IMR-90 (cell line): Measurements from ENCODE around the gene NREP. TPM values are rescaled to one million over a fixed set of nuclear protein-coding genes. Genes with fewer than 3 reads are reported as not detected.

ENCODE experiments used
- ATAC-seq: fragments of 200-7000 bp; cut with Tn5 transposase; 2 replicates; pipeline ENCODE4 v1.9.1; 2020; ENCODE audit warnings: low read depth, mild to moderate bottlenecking, moderate library complexity
- BruUV-seq: library from RNA; stranded (reverse); fragments of 400-500 nt; replicated peaks from 2 replicates; lab custom pipeline; 2021; lab: Mats Ljungman, UMichigan
- CTCF ChIA-PET: fragments of 300-600 bp; formaldehyde crosslinking; extraction: SDS; loops from one replicate; lab custom pipeline; 2021; ENCODE audit warnings: antibody characterized with exemption; lab: Yijun Ruan, JAX
- POLR2A ChIA-PET: fragments of 300-600 bp; sonication (Branson Sonifier 250); formaldehyde crosslinking; loops from one replicate; lab custom pipeline; 2022; ENCODE audit warnings: antibody characterized with exemption; ENCODE audit not compliant: unreplicated experiment; lab: Charles Lee
- DNase-seq: peaks from one replicate; pipeline ENCODE4 v3.0.0; 2013
- H2AFZ ChIP-seq: replicated peaks from 2 replicates; pipeline ENCODE3; 2013; ENCODE audit warnings: low read length, mild to moderate bottlenecking; ENCODE audit not compliant: poor library complexity
- H2AK5ac ChIP-seq: 2 replicates; pipeline ENCODE4 v1.6.1; 2013; ENCODE audit warnings: low read depth, low read length, inconsistent platforms
- H2AK9ac ChIP-seq: replicated peaks from 2 replicates; pipeline ENCODE3; 2013; ENCODE audit warnings: mild to moderate bottlenecking, low read depth, low read length, moderate library complexity; ENCODE audit not compliant: poor library complexity
- H2BK120ac ChIP-seq: 2 replicates; pipeline ENCODE4 v1.6.1; 2013; ENCODE audit warnings: low read depth, low read length, inconsistent platforms
- H2BK15ac ChIP-seq: 3 replicates; pipeline ENCODE4 v1.6.1; 2013; ENCODE audit warnings: low read depth, low read length, inconsistent platforms
- H2BK20ac ChIP-seq: 2 replicates; pipeline ENCODE4 v1.6.1; 2013; ENCODE audit warnings: low read depth, mild to moderate bottlenecking, inconsistent platforms, low read length, moderate library complexity
- H2BK5ac ChIP-seq: 2 replicates; pipeline ENCODE4 v1.6.1; 2013; ENCODE audit warnings: mild to moderate bottlenecking, low read depth, low read length, inconsistent platforms; ENCODE audit not compliant: poor library complexity, severe bottlenecking
- H3K14ac ChIP-seq: replicated peaks from 2 replicates; pipeline ENCODE4 v1.6.1; 2013; ENCODE audit warnings: low read depth, low read length, inconsistent platforms
- H3K18ac ChIP-seq: 2 replicates; pipeline ENCODE4 v1.6.1; 2013; ENCODE audit warnings: low read depth, low read length, control low read depth
- H3K23ac ChIP-seq: 2 replicates; pipeline ENCODE4 v1.6.1; 2013; ENCODE audit warnings: low read depth, low read length, inconsistent platforms
- H3K27ac ChIP-seq: 2 replicates; pipeline ENCODE4 v1.5.1; 2013; ENCODE audit warnings: mild to moderate bottlenecking, control low read depth, low read length; ENCODE audit not compliant: insufficient read depth
- H3K27me3 ChIP-seq: 2 replicates; pipeline ENCODE4 v1.6.1; 2013; ENCODE audit warnings: low read length; ENCODE audit not compliant: control insufficient read depth, insufficient read depth
- H3K36me3 ChIP-seq: 2 replicates; pipeline ENCODE4 v1.6.1; 2013; ENCODE audit warnings: low read length, mixed read lengths; ENCODE audit not compliant: control insufficient read depth, insufficient read depth
- H3K4ac ChIP-seq: 2 replicates; pipeline ENCODE4 v1.6.1; 2013; ENCODE audit warnings: low read depth, low read length, inconsistent platforms
- H3K4me1 ChIP-seq: 2 replicates; pipeline ENCODE4 v1.6.1; 2013; ENCODE audit warnings: low read length, mixed read lengths; ENCODE audit not compliant: control insufficient read depth, insufficient read depth
- H3K4me2 ChIP-seq: 2 replicates; pipeline ENCODE4 v1.6.1; 2013; ENCODE audit warnings: low read depth, mild to moderate bottlenecking, control low read depth, low read length, moderate library complexity
- H3K4me3 ChIP-seq: 2 replicates; pipeline ENCODE4 v1.5.1; 2013; ENCODE audit warnings: low read depth, mild to moderate bottlenecking, control low read depth, low read length, moderate library complexity; ENCODE audit not compliant: insufficient read depth
- H3K56ac ChIP-seq: 2 replicates; pipeline ENCODE4 v1.6.1; 2013; ENCODE audit warnings: low read length, inconsistent platforms; ENCODE audit not compliant: insufficient read depth; ENCODE audit errors: extremely low read depth
- H3K79me1 ChIP-seq, 2 experiments: 2 replicates each; pipeline ENCODE4 v1.6.1; 2013; ENCODE audit warnings: low read length in 2 of 2, inconsistent platforms in 1 of 2, low read depth in 1 of 2
- H3K9ac ChIP-seq: 2 replicates; pipeline ENCODE4 v1.6.1; 2013; ENCODE audit warnings: low read depth, low read length, control low read depth
- H3K9me1 ChIP-seq: 2 replicates; pipeline ENCODE4 v1.6.1; 2013; ENCODE audit warnings: low read length, inconsistent platforms; ENCODE audit not compliant: insufficient read depth
- H3K9me3 ChIP-seq: 2 replicates; pipeline ENCODE4 v1.6.1; 2013; ENCODE audit warnings: low read length; ENCODE audit not compliant: control insufficient read depth, insufficient read depth
- H4K20me1 ChIP-seq: 2 replicates; pipeline ENCODE4 v1.6.1; 2013; ENCODE audit warnings: low read length, inconsistent platforms; ENCODE audit not compliant: insufficient read depth
- H4K5ac ChIP-seq: 2 replicates; pipeline ENCODE4 v1.6.1; 2013; ENCODE audit warnings: mild to moderate bottlenecking, low read depth, low read length, control low read depth
- H4K8ac ChIP-seq, 2 experiments: 2 replicates each; pipeline ENCODE4 v1.6.1; 2013; ENCODE audit warnings: low read depth in 2 of 2, low read length in 2 of 2, control low read depth in 1 of 2, inconsistent platforms in 1 of 2
- H4K91ac ChIP-seq: 2 replicates; pipeline ENCODE4 v1.6.1; 2013; ENCODE audit warnings: low read depth, low read length, inconsistent platforms; ENCODE audit not compliant: insufficient read depth
- MAFK ChIP-seq: IDR thresholded peaks from 2 replicates; pipeline ENCODE4 v1.6.1; 2012; ENCODE audit warnings: low read depth, low read length, improper control_type of control experiment
- MXI1 ChIP-seq: IDR thresholded peaks from 2 replicates; pipeline ENCODE4 v1.6.1; 2012; ENCODE audit warnings: low read depth, mild to moderate bottlenecking, low read length, moderate library complexity, borderline replicate concordance
- WGBS, 2 experiments: methylation state at CpG; one replicate each; pipeline versions ENCODE4 v1.1.5 to v1.1.7; 2013; ENCODE audit warnings: missing lambda C conversion rate in 2 of 2; ENCODE audit not compliant: insufficient read length in 1 of 2; ENCODE audit errors: extremely low coverage in 2 of 2; 5-methylcytosine and 5-hydroxymethylcytosine counted together
- dilution Hi-C: fragments of 300-500 bp; cut with HindIII; formaldehyde crosslinking; loops from one replicate; pipeline ENCODE4 v1.14.3; 2018; ENCODE audit warnings: low sequenced_read_pairs; ENCODE audit not compliant: unreplicated experiment
- in situ Hi-C: fragments of 300-500 bp; cut with MboI; formaldehyde crosslinking; loops from 3 replicates; pipeline ENCODE4 v1.14.3; 2019; ENCODE audit warnings: low sequenced_read_pairs, inconsistent platforms, mixed read lengths
- intact Hi-C: fragments of 100-400 bp; cut with micrococcal nuclease; formaldehyde crosslinking; loops from 2 replicates; pipeline ENCODE4 v1.10.0; 2022
- polyA plus RNA-seq, 3 experiments: library from polyadenylated mRNA; depleted of rRNA; stranded (reverse); fragments of >200 nt; gene quantifications; 2 replicates each; pipeline ENCODE4 v1.2.3, GENCODE V29; 2012; ENCODE audit warnings: low replicate concordance in 1 of 3
- total RNA-seq: library from RNA; depleted of rRNA; stranded (reverse); fragments of >200 nt; gene quantifications from 2 replicates; pipeline ENCODE4 v1.2.3, GENCODE V29; 2012

NREP gene
- total and polyA plus RNA-seq, 2 of the 4 experiments (the other 2 are of a cell fraction), result 178 to 277 TPM

DNA sequence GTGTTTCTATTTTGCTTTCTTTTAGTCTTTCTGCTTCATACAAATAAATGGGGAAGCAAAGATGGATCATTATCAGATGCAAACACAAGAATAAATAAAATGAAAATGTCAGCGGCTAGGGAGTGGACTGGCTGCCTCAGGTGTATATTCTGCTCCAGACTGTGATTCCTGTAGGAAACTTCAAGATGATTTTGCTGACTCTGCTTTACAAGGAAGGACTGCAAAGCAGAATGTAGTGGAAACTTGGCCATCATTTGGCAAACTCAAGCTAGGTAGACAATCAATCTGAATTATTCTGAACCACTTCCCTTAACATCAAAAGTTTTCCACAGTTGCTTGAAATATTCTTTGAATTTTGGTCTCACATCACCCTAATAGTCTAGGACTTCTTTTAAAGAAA lies 38.1 kb upstream of the NREP start:
- DNase-seq (no peak), ATAC-seq (no peak)
- intact Hi-C loops, result no loop called here
- H3K36me3 ChIP-seq, result no peaks in the 10 kb centered on the region
- no peak overlapping the region for H2AK5ac ChIP-seq
- no peak overlapping the region for H3K4ac ChIP-seq
- H3K27me3 ChIP-seq, result no peaks in the 10 kb centered on the region
- H4K91ac ChIP-seq, result no peak overlapping the region
- TF ChIP-seq MAFK (peak; percentile 74), MXI1 (no peak)
- dilution Hi-C loops, result no loop called here
- no peak overlapping the region for H2AK9ac ChIP-seq
- ChIA-PET CTCF (no interaction called here), POLR2A (no interaction called here)
- H4K8ac ChIP-seq, result no peak overlapping the region
- H3K4me3 ChIP-seq, result no peak overlapping the region
- no TSS peak for BruUV-seq
- no peaks in the 10 kb centered on the region for H3K9me3 ChIP-seq
- no peak overlapping the region for H3K56ac ChIP-seq
- no peak overlapping the region for H3K4me2 ChIP-seq
- H3K9ac ChIP-seq, result no peak overlapping the region
- H4K20me1 ChIP-seq, result no peaks in the 10 kb centered on the region
- no peak overlapping the region for H3K27ac ChIP-seq
- H2BK120ac ChIP-seq, result no peak overlapping the region
- H2BK5ac ChIP-seq, result no peak overlapping the region
- in situ Hi-C loops, result no loop called here
- H2AFZ ChIP-seq, result no peak overlapping the region
- H3K14ac ChIP-seq, result no peak overlapping the region
- H4K5ac ChIP-seq, result no peak overlapping the region
- no peaks in the 10 kb centered on the region for H3K4me1 ChIP-seq
- H2BK20ac ChIP-seq, result no peak overlapping the region
- no CpG with 5 or more reads among the region's 1 CpG for WGBS, 2 experiments
- no peak overlapping the region for H3K23ac ChIP-seq
- no peaks in the 10 kb centered on the region for H3K79me1 ChIP-seq
- no peak overlapping the region for H2BK15ac ChIP-seq
- no peaks in the 10 kb centered on the region for H3K9me1 ChIP-seq
- no peak overlapping the region for H3K18ac ChIP-seq
